WTC11 (cell line): Measurements from ENCODE around the gene SLC19A1.

Experiments
- CTCF ChIP-seq: fragments of 200-600 bp; IDR thresholded peaks from 2 replicates; pipeline ENCODE4 v1.8.0; 2022; ENCODE audit warnings: antibody characterized with exemption
- SP1 ChIP-seq: sonication (generic); formaldehyde crosslinking; conservative IDR thresholded peaks from 2 replicates; pipeline ENCODE4 v1.8.1; 2022; ENCODE audit warnings: missing genetic modification reagents
- TF ChIP-seq, protein P1 (sequence below): sonication (generic); formaldehyde crosslinking; IDR thresholded peaks from 2 replicates; pipeline ENCODE4 v1.8.1; 2022; ENCODE audit warnings: mild to moderate bottlenecking, moderate library complexity, missing genetic modification reagents

- no peak for TF ChIP-seq SP1
- TF ChIP-seq, protein P1, sequence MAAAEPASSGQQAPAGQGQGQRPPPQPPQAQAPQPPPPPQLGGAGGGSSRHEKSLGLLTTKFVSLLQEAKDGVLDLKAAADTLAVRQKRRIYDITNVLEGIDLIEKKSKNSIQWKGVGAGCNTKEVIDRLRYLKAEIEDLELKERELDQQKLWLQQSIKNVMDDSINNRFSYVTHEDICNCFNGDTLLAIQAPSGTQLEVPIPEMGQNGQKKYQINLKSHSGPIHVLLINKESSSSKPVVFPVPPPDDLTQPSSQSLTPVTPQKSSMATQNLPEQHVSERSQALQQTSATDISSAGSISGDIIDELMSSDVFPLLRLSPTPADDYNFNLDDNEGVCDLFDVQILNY (CRISPR knock-in tag): no peak
- no peak for TF ChIP-seq CTCF
These were observed 2.4 kb upstream of the SLC19A1 start for GRCh38 chr21:45544449-45545235.
